ENCODE measurements around the gene TENM4. TPM values are rescaled to one million over a fixed set of nuclear protein-coding genes. Genes with fewer than 3 reads are reported as not detected.

Gene TENM4
- total and polyA plus RNA-seq, 4 donors: 0.02 to 0.33 (median 0.14) TPM

DNA sequence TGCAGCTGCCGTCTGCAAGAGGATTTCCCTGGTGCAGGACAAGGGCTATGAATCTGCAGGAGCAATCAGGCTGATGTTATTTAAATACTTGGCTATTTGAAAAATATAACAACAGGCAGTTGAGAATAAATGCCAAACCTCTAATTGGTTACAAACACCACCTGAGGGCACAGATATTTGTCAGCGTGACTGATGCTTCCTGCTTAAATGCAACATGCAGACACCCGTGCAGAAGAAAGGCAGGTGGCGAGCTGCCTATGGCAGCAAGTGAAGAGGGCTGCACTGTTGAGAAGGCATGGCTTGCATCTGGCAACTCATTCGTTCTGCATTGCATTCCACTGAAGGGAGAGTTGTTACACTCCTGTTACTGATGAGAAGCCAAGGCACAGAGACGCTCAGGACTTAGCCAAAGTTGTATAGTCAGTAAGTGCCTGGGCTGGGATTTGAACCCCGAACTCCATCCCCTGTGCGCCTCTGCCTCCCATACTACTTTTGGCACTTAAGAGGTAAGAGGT is 350.6 kb downstream of the TENM4 start (continued):
- TF ChIP-seq RAD21 (IDR thresholded peaks at IDR 0.05): no peak

DNA sequence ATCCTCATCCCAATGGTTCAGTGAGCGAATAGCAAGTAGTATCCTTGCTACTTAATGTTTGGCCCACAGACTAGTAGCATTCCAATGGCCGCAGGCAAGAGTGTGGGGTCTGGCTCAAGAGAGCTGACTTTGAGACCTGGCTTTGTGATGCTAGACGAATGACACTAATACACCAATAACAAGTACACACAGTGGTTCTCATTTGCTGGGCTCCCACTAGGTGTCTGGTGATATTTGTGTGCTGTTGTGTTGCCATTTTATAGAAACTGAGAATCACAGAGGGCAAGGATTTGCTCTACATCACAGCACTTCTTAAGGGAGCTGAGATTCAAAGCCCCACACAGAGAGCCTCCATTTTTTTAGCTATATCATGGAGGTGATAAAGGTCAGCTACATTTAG is 351.2 kb downstream of the TENM4 start:
- Histone ChIP-seq H3K27me3 (ENCODE audit: control insufficient read depth in 4 of 4, insufficient read depth in 4 of 4, low read length in 3 of 4) (peaks cover 0 to 2% (median 0%) of the 10 kb centered on the region in 4 donors), H3K9me3 (ENCODE audit: control insufficient read depth in 4 of 4, low read length in 3 of 4) (peaks cover 0 to 4% (median 0%) of the 10 kb centered on the region in 4 donors), H3K27ac (ENCODE audit: low read depth in 1 of 2, low read length in 2 of 2) (no peak overlapping the region), H3K4me3 (ENCODE audit: low read depth in 1 of 3, low read length in 3 of 3) (no peak overlapping the region), H3K36me3 (ENCODE audit: control insufficient read depth in 4 of 4, insufficient read depth in 3 of 4, low read depth in 1 of 4, low read length in 3 of 4) (no peaks in the 10 kb centered on the region), H3K4me1 (ENCODE audit: control insufficient read depth in 4 of 4, insufficient read depth in 4 of 4, low read length in 3 of 4) (no peaks in the 10 kb centered on the region), H3K9ac (ENCODE audit: low read depth in 1 of 2, low read length in 2 of 2) (no peak overlapping the region)
- TF ChIP-seq, protein P1, sequence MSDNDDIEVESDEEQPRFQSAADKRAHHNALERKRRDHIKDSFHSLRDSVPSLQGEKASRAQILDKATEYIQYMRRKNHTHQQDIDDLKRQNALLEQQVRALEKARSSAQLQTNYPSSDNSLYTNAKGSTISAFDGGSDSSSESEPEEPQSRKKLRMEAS (IDR thresholded peaks at IDR 0.05): no peak
- TF ChIP-seq HNF4G (IDR thresholded peaks at IDR 0.05): no peak
- no peak for TF ChIP-seq TAF1 (conservative IDR thresholded peaks at IDR 0.05)
- no peak for TF ChIP-seq EGR1 (IDR thresholded peaks at IDR 0.05; ENCODE audit: low read depth in 2 of 2)
- 91% methylated on average over 3 of the region's 3 CpGs for WGBS
- no peak for DNase-seq (ENCODE audit: low spot score)

DNA sequence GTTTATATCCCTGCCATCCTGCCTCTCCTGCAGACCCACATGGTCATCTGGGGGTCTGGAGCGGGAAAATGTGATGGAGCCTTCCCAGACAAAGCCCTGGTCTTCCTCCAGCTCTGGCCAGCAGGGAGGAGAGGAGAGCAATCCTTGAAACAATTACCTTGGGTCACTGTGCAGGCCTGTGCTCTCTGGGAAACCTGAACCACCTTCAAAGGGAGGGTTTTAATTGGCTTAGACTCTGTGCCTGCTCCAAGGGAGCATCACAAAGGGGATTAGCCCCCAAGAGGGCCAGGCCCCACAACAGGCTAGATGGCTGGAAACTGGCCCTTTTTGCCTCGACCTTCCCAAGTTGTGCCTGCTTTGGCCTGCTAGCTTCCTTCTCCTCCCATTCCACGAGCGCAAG is 351.9 kb downstream of the TENM4 start:
- TF ChIP-seq, protein P2, sequence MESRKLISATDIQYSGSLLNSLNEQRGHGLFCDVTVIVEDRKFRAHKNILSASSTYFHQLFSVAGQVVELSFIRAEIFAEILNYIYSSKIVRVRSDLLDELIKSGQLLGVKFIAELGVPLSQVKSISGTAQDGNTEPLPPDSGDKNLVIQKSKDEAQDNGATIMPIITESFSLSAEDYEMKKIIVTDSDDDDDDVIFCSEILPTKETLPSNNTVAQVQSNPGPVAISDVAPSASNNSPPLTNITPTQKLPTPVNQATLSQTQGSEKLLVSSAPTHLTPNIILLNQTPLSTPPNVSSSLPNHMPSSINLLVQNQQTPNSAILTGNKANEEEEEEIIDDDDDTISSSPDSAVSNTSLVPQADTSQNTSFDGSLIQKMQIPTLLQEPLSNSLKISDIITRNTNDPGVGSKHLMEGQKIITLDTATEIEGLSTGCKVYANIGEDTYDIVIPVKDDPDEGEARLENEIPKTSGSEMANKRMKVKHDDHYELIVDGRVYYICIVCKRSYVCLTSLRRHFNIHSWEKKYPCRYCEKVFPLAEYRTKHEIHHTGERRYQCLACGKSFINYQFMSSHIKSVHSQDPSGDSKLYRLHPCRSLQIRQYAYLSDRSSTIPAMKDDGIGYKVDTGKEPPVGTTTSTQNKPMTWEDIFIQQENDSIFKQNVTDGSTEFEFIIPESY (IDR thresholded peaks at IDR 0.05): no peak
- TF ChIP-seq HNF4G (IDR thresholded peaks at IDR 0.05) (no peak), NR2F2 (IDR thresholded peaks at IDR 0.05) (no peak), FOXA1 (IDR thresholded peaks at IDR 0.05) (no peak), GABPA (IDR thresholded peaks at IDR 0.05 in 1 of 2, conservative IDR thresholded peaks at IDR 0.05 in 1 of 2) (no peak), HNF4A (conservative IDR thresholded peaks at IDR 0.05) (no peak), YY1 (IDR thresholded peaks at IDR 0.05) (no peak), SP1 (IDR thresholded peaks at IDR 0.05) (no peak), RXRA (IDR thresholded peaks at IDR 0.05) (no peak), JUND (IDR thresholded peaks at IDR 0.05) (no peak)
- TF ChIP-seq, protein P3, sequence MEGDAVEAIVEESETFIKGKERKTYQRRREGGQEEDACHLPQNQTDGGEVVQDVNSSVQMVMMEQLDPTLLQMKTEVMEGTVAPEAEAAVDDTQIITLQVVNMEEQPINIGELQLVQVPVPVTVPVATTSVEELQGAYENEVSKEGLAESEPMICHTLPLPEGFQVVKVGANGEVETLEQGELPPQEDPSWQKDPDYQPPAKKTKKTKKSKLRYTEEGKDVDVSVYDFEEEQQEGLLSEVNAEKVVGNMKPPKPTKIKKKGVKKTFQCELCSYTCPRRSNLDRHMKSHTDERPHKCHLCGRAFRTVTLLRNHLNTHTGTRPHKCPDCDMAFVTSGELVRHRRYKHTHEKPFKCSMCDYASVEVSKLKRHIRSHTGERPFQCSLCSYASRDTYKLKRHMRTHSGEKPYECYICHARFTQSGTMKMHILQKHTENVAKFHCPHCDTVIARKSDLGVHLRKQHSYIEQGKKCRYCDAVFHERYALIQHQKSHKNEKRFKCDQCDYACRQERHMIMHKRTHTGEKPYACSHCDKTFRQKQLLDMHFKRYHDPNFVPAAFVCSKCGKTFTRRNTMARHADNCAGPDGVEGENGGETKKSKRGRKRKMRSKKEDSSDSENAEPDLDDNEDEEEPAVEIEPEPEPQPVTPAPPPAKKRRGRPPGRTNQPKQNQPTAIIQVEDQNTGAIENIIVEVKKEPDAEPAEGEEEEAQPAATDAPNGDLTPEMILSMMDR (IDR thresholded peaks at IDR 0.05; ENCODE audit: low read depth, low read length, missing input control): no peak
- TF ChIP-seq, protein P4, sequence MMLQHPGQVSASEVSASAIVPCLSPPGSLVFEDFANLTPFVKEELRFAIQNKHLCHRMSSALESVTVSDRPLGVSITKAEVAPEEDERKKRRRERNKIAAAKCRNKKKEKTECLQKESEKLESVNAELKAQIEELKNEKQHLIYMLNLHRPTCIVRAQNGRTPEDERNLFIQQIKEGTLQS (IDR thresholded peaks at IDR 0.05): no peak
- TF ChIP-seq, protein P1 (IDR thresholded peaks at IDR 0.05): no peak
- Histone ChIP-seq H3K27ac (ENCODE audit: low read depth in 1 of 2, low read length in 2 of 2) (no peak overlapping the region), H3K36me3 (ENCODE audit: control insufficient read depth in 4 of 4, insufficient read depth in 3 of 4, low read depth in 1 of 4, low read length in 3 of 4) (no peaks in the 10 kb centered on the region), H3K9ac (ENCODE audit: low read depth in 1 of 2, low read length in 2 of 2) (no peak overlapping the region), H3K4me3 (ENCODE audit: low read depth in 1 of 3, low read length in 3 of 3) (no peak overlapping the region), H3K27me3 (ENCODE audit: control insufficient read depth in 4 of 4, insufficient read depth in 4 of 4, low read length in 3 of 4) (peaks cover 0 to 2% (median 0%) of the 10 kb centered on the region in 4 donors), H3K9me3 (ENCODE audit: control insufficient read depth in 4 of 4, low read length in 3 of 4) (peaks cover 0 to 4% (median 0%) of the 10 kb centered on the region in 4 donors), H3K4me1 (ENCODE audit: control insufficient read depth in 4 of 4, insufficient read depth in 4 of 4, low read length in 3 of 4) (no peaks in the 10 kb centered on the region)
- 89% methylated on average over 4 of the region's 4 CpGs for WGBS
- no peak for DNase-seq (ENCODE audit: low spot score)
